Activated naive CD4-positive, alpha-beta T cell treated with anti-CD3 and anti-CD28 coated beads, Interleukin-2, amount 10 ng/mL, durations not matched to agents 7 days and 5 days (primary cell): ENCODE data around the gene TNNC2.

ENCODE experiments used
- CTCF ChIA-PET: fragments of 350-600 bp; sonication (Branson Sonifier 250); formaldehyde crosslinking; loops from one replicate; lab custom pipeline; 2021; ENCODE audit warnings: antibody characterized with exemption; lab: Charles Lee
- DNase-seq: peaks from one replicate; pipeline ENCODE4 v3.0.0-alpha.2; 2020
- H3K27ac Mint-ChIP-seq: one replicate; pipeline ENCODE4 v1.8.0; 2021; ENCODE audit warnings: mild to moderate bottlenecking, moderate library complexity, mixed read lengths
- H3K27me3 Mint-ChIP-seq: one replicate; pipeline ENCODE4 v1.8.0; 2021; ENCODE audit warnings: mild to moderate bottlenecking, mixed read lengths
- H3K36me3 Mint-ChIP-seq: one replicate; pipeline ENCODE4 v1.8.0; 2021; ENCODE audit warnings: mixed read lengths
- H3K4me1 Mint-ChIP-seq: one replicate; pipeline ENCODE4 v1.8.0; 2021; ENCODE audit warnings: mixed read lengths
- H3K4me3 Mint-ChIP-seq: one replicate; pipeline ENCODE4 v1.8.0; 2021; ENCODE audit warnings: mild to moderate bottlenecking, moderate library complexity, mixed read lengths
- H3K9me3 Mint-ChIP-seq: one replicate; pipeline ENCODE4 v1.8.0; 2021; ENCODE audit warnings: mixed read lengths

The TNNC2 gene

DNA sequence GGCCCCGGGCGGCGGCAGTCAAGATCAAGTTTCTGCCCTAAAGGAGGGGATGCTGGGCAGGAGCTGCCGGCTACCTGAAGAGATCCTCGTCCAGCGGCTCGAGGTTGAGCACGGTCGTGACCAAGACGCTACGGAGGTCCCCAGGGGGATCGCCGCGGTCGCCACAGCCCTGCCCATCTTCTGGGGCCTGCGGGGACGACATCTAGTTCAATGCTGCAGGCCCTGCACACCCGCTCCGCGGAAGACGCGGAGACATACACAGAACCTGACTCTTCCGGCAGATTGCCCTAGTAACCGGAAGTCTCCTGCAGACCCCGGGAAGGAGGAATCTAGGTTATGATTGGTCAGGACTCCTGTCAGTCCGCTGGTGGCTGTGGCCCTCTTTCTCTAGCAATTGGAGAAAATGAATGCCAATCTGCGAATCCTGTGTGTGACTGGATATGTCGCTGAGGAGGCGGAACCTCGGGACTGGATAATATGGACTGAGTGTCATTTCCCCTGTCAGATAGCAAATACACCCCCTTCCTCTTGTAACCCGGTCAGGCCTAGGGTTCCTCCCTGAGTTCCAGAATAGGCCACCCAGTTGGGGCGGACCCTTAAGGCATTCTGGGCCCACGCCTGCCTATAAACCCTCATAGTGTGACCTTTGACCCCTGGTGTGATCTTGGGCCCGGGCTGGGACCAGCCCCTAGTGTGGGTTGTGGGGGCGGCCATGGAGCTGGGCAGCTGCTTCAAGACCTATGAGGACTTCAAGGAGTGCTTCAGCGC lies 30.2 kb upstream of the TNNC2 start, which contains the start of the genes ACOT8 and ZSWIM3:
TSS of gene ACOT8 (minus strand) at position 279 of the 768 bp plus-strand sequence. CDS start at position 202, 77 bp downstream.
TSS of gene ZSWIM3 (plus strand) at position 501 of the 768 bp plus-strand sequence. CDS start at position 713, 212 bp downstream.
- H3K9me3 Mint-ChIP-seq, result no peaks in the 10 kb centered on the region
- peak within 1 kb of the TSS; percentile 99 for H3K27ac Mint-ChIP-seq
- peak; percentile 97 for DNase-seq
- CTCF ChIA-PET, result interaction anchor here (1.0 to 1.5 kb wide), 2 partner anchors 59 to 113 kb away, joined by 3 read pairs; no protein-coding TSS in a partner anchor
- peak within 1 kb of the TSS; percentile 99 for H3K4me3 Mint-ChIP-seq
- peaks cover 56% of the 10 kb centered on the region for H3K4me1 Mint-ChIP-seq
- H3K36me3 Mint-ChIP-seq, result peaks cover 27% of the 10 kb centered on the region
- H3K27me3 Mint-ChIP-seq, result no peaks in the 10 kb centered on the region

DNA sequence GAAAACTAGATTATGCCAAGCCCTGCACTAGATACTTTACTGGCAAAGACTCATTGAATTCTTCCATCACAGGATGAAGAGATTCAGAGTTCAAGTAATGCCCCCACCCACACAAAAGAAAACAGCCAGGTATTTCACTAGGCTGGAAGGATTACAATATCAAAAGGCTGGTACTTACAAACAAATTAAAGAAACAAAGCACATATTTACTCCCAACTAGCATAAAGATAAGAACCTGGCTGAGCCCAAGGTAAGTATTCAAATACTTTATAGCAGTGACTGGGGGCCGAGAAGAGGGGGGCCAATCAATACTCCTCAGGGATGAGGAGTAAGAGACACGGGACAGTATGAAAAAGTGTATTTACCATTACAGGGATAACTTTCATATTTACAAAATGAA lies 26.4 kb upstream of the TNNC2 start:
- Mint-ChIP-seq H3K4me1 (peaks cover 42% of the 10 kb centered on the region), H3K27ac (no peak overlapping the region), H3K4me3 (no peak overlapping the region), H3K27me3 (no peaks in the 10 kb centered on the region), H3K9me3 (no peaks in the 10 kb centered on the region), H3K36me3 (peaks cover 32% of the 10 kb centered on the region)
- no peak for DNase-seq
- CTCF ChIA-PET, result no interaction called here

DNA sequence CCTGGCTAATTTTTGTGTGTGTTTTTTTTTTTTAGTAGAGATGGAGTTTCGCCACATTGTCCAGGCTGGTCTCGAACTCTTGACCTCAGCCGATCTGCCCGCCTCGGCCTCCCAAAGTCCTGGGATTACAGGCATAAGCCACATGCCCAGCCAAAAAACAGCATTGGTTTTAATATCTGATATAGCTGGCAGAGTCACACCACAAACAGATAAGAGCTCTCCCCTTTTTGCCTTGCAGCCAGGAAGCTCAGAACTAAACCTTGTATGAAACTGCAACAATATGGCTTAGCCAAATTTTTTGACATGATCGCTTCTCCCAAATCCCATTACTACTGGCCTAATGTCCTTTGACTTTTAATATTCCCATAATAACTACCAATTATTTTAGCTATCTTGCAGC lies 25.2 kb upstream of the TNNC2 start:
- DNase-seq, result no peak
- Mint-ChIP-seq H3K36me3 (peaks cover 30% of the 10 kb centered on the region), H3K9me3 (no peaks in the 10 kb centered on the region), H3K4me3 (no peak overlapping the region), H3K4me1 (peaks cover 30% of the 10 kb centered on the region), H3K27me3 (no peaks in the 10 kb centered on the region), H3K27ac (no peak overlapping the region)
- CTCF ChIA-PET, result interaction anchor here (1.1 kb wide), 1 partner anchor 117 kb away, joined by 5 read pairs; no protein-coding TSS in a partner anchor

DNA sequence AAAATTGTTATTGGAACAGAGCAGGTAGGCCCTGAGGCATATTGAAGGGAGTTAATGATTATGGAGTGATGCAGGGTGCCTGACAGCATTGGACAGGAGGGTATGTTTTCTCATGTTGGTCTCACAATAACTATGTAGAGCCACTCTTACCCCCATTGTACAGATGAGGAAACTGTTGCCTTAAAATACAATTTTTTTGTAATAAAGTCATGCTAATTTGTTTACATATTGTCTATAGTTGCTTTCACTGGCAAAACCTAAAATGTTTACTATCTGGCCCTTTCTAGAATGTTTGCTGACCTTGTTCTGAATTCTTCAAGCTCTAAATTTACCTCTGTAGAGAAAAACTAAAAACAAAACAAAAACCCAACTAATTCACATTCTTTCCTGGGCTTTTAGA lies 24.4 kb upstream of the TNNC2 start:
- no peak overlapping the region for H3K27ac Mint-ChIP-seq
- CTCF ChIA-PET, result interaction anchor here (1.6 kb wide), 1 partner anchor 39 kb away, joined by 3 read pairs; no protein-coding TSS in a partner anchor
- no peak overlapping the region for H3K4me3 Mint-ChIP-seq
- DNase-seq, result no peak
- peaks cover 27% of the 10 kb centered on the region for H3K36me3 Mint-ChIP-seq
- peaks cover 26% of the 10 kb centered on the region for H3K4me1 Mint-ChIP-seq
- no peaks in the 10 kb centered on the region for H3K9me3 Mint-ChIP-seq
- H3K27me3 Mint-ChIP-seq, result no peaks in the 10 kb centered on the region

DNA sequence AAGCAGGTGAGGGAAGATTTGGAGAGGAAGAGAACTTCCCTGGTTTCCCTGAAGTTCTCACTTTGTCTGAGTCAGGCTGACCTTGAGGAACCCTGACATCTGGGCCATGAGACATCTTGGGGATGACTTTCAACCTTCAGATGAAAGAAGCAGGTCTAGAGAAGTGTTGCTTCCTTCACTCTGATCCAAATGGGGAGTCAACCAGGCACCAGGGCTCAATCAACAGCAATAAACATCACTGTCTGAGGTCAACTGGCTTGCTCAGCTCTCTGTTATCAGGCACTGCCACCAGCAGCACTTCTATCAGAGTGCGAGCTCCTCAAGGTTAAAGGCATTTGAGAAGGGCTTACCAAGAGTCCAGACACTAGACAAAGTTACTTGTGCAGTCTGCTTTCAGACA lies 23.8 kb upstream of the TNNC2 start:
- peaks cover 20% of the 10 kb centered on the region for H3K4me1 Mint-ChIP-seq
- H3K36me3 Mint-ChIP-seq, result peaks cover 31% of the 10 kb centered on the region
- H3K9me3 Mint-ChIP-seq, result no peaks in the 10 kb centered on the region
- no peaks in the 10 kb centered on the region for H3K27me3 Mint-ChIP-seq
- no peak for DNase-seq
- CTCF ChIA-PET, result interaction anchor here (1.6 kb wide), 1 partner anchor 39 kb away, joined by 3 read pairs; no protein-coding TSS in a partner anchor
- no peak overlapping the region for H3K27ac Mint-ChIP-seq
- H3K4me3 Mint-ChIP-seq, result no peak overlapping the region

DNA sequence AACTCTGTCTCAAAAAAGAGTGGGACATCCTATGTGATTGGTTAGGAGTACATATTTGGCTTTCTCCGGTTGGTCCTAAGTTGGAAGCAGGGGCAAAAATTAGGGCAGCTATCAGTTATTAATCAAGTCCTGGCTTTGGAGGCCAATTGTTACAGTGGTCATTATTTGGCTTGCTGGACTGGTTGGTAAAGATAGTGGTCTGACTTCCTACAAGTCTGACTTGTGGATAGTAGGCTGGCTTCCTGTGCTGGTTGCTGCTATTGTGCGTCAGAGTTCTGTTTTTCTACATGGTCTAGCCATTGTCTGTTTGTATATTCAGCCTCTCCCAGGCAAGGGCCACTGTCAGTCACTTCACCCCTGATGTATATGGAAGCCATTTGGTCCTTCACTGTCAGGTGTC lies 23.1 kb upstream of the TNNC2 start:
- H3K36me3 Mint-ChIP-seq, result peaks cover 32% of the 10 kb centered on the region
- no peak overlapping the region for H3K4me3 Mint-ChIP-seq
- peaks cover 16% of the 10 kb centered on the region for H3K4me1 Mint-ChIP-seq
- H3K27ac Mint-ChIP-seq, result no peak overlapping the region
- CTCF ChIA-PET, result no interaction called here
- no peaks in the 10 kb centered on the region for H3K27me3 Mint-ChIP-seq
- no peak for DNase-seq
- H3K9me3 Mint-ChIP-seq, result no peaks in the 10 kb centered on the region

DNA sequence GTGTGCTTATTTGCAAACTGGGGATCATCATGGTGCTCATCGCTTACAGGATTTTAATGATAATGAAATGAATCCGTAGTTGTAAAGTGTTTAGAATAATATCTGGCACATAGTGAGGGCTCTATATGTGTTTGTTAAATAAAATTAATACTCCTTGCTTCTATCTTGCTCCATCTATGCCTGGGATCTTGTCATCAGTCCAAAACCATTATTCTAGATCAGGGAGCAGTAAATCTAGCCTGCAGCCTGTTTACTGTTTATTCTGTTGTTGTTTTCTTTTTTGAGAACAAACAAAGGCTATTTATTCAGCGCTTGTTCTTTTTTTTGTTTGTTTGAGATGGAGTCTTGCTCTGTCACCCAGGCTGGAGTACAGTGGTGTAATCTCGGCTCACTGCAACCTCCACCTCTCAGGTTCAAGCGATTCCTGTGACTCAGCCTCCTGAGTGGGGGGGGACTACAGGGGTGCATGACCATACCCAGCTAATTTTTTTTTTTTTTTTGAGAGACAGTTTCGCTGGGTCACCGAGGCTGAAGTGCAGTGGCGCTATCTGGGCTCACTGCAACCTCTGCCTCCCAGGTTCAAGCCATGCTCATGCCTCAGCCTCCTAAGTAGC lies 22.0 kb upstream of the TNNC2 start:
- Mint-ChIP-seq H3K9me3 (no peaks in the 10 kb centered on the region), H3K27me3 (no peaks in the 10 kb centered on the region)

DNA sequence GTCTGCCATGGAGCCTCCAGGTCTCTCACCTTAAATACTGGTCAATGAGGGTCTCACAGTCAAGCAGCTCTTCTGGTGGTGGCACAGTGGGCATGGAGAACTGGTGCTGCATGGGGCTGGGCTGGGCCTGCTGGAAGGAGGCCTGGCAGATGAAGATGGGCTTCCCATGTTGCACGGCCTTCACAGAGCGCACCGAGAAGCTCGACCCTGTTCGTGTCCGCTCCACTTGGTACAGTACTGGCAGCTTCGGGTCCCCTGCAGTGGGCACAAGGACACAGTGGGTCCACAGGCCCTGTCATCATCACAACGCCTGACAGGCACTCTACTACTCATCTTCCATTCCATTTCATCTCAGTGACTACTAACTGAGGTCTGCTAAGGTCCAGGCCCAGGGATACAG lies 21.3 kb upstream of the TNNC2 start:
- DNase-seq, result no peak
- Mint-ChIP-seq H3K27me3 (no peaks in the 10 kb centered on the region), H3K4me3 (no peak overlapping the region), H3K4me1 (peaks cover under 1% of the 10 kb centered on the region), H3K36me3 (peaks cover 32% of the 10 kb centered on the region), H3K9me3 (no peaks in the 10 kb centered on the region), H3K27ac (no peak overlapping the region)
- CTCF ChIA-PET, result interaction anchor here (1.8 kb wide), 1 partner anchor 122 kb away, joined by 4 read pairs; no protein-coding TSS in a partner anchor

More for the DNA sequence above, 22.0 kb upstream of the TNNC2 start:
- H3K4me1 Mint-ChIP-seq, result peaks cover 7% of the 10 kb centered on the region
- CTCF ChIA-PET, result no interaction called here
- H3K27ac Mint-ChIP-seq, result no peak overlapping the region
- DNase-seq, result no peak
- H3K4me3 Mint-ChIP-seq, result no peak overlapping the region
- H3K36me3 Mint-ChIP-seq, result peaks cover 33% of the 10 kb centered on the region

DNA sequence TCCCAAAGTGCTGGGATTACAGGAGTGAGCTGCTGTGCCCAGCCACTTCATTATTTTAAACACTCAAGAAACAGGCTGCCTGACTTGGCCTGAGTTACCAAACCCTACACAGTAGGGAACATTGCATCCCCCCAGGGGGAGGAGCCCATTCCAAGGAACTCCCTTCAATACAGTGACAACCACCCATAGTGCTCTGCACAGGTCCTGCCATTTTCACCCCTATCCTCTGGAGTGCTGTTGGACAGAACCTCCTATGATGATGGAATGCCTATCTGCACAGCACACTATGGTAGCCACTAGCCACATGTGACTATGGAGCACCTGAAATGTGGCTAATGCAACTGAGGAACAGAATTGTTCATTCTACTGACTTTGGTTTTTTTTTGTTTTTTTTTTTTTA lies 18.3 kb upstream of the TNNC2 start:
- H3K27me3 Mint-ChIP-seq, result no peaks in the 10 kb centered on the region
- no peaks in the 10 kb centered on the region for H3K9me3 Mint-ChIP-seq
- H3K36me3 Mint-ChIP-seq, result peaks cover 33% of the 10 kb centered on the region
- H3K4me1 Mint-ChIP-seq, result no peaks in the 10 kb centered on the region
- no peak for DNase-seq
- no peak overlapping the region for H3K27ac Mint-ChIP-seq
- no peak overlapping the region for H3K4me3 Mint-ChIP-seq
- CTCF ChIA-PET, result no interaction called here

DNA sequence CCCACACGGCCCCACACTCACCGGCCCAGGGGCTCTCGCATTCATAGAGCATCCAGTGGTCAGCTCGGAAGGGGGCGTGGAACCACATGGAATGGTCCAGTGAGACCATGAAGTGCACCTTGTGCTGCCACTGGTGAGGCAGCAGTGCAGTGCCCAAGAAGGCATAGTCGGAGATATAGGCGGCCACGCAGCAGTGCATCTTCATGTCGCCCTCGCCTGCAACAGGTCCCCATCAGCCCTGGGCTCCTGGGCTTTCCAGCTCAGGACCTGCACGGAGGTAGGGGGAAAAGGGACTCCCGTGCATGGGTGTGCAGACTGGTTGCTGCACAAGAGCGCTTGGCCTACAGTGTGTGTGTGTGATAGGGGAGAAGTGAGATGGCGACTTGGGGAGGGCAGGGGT lies 16.4 kb upstream of the TNNC2 start:
- H3K36me3 Mint-ChIP-seq, result peaks cover 27% of the 10 kb centered on the region
- CTCF ChIA-PET, result no interaction called here

DNA sequence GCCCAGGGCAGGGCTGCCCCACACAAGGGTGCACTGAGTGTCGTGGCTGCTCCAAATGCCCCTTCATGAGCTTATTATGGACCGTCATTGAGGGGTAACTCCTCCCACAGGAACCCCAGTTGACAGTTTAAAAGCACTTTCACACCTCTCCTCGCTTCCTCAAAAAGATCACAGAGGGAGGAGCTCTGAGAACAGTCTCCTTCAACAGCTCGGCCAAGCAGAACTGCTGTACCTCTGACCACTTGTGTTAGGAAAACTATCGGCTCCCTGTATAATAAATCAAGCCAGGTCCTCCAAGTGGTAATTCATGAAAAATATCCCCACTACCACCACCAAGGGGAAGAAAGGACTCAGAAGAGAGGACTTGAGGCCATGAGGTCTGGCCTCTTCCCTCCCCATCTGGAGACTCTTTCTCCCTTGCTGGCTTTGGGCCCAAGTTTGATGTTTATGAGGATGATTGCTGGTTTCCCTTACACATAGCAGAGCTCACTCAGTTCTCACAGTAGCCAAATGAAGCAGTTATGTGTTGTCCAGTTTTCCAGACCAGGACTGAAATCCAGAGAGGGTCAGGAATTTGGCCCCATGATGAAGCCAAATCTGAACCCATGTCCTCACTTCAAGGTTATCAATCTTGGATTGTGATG lies 15.2 kb upstream of the TNNC2 start:
- peak overlapping the region; percentile 20 for H3K27ac Mint-ChIP-seq
- no peaks in the 10 kb centered on the region for H3K4me1 Mint-ChIP-seq
- DNase-seq, result no peak
- H3K36me3 Mint-ChIP-seq, result peaks cover 27% of the 10 kb centered on the region
- no peaks in the 10 kb centered on the region for H3K9me3 Mint-ChIP-seq
- CTCF ChIA-PET, result interaction anchor here (0.9 to 1.1 kb wide), 2 partner anchors 24 to 49 kb away, joined by 3 read pairs; partner anchors contain the start of genes CTSA and NEURL2
- H3K4me3 Mint-ChIP-seq, result no peak overlapping the region
- H3K27me3 Mint-ChIP-seq, result no peaks in the 10 kb centered on the region

More for the DNA sequence above, 16.4 kb upstream of the TNNC2 start:
- DNase-seq, result no peak
- no peaks in the 10 kb centered on the region for H3K9me3 Mint-ChIP-seq
- H3K27ac Mint-ChIP-seq, result no peak overlapping the region
- H3K27me3 Mint-ChIP-seq, result no peaks in the 10 kb centered on the region
- H3K4me1 Mint-ChIP-seq, result no peaks in the 10 kb centered on the region
- H3K4me3 Mint-ChIP-seq, result no peak overlapping the region

DNA sequence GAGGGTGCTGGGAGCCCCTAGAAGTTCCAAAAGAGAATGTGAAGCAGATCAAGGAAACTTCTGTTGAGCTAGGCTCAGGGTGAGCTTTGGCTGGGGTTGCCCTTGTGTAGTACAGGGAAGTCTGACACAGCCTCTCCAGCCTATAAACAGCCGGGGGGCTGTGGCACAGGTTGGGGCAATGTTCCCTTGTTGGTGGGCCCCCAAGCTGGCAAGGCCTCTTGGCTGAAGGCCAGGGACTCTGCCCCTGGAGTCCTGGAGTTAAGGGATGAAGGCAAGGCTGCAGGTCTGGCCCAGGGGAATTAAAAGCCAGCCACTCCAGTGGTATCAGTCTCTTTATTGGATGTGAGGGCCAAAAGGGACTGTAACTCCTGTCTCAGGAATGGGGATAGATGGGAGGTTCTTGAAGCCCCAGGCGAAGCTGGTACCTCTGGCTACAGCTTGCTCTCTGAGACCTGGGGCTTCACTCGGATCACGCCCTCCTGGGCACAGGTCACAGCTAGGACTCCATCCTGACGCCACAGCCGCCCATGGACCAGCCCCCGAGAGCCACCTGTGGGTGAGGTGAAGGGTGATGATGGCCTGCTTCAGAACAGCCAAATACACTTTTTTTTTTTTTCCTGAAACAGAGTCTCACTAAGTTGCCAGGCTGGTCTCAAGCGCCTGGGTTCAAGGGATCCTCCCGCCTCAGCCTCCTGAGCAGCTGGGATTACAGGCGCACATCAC lies 14.5 kb upstream of the TNNC2 start:
- Mint-ChIP-seq H3K4me1 (no peaks in the 10 kb centered on the region), H3K9me3 (no peaks in the 10 kb centered on the region), H3K27me3 (no peaks in the 10 kb centered on the region), H3K36me3 (peaks cover 27% of the 10 kb centered on the region), H3K27ac (peak overlapping the region; percentile 37), H3K4me3 (no peak overlapping the region)
- DNase-seq, result no peak
- CTCF ChIA-PET, result interaction anchor here (0.9 to 1.1 kb wide), 3 partner anchors 23 to 145 kb away, joined by 3 read pairs; partner anchors contain the start of genes CTSA and NEURL2

DNA sequence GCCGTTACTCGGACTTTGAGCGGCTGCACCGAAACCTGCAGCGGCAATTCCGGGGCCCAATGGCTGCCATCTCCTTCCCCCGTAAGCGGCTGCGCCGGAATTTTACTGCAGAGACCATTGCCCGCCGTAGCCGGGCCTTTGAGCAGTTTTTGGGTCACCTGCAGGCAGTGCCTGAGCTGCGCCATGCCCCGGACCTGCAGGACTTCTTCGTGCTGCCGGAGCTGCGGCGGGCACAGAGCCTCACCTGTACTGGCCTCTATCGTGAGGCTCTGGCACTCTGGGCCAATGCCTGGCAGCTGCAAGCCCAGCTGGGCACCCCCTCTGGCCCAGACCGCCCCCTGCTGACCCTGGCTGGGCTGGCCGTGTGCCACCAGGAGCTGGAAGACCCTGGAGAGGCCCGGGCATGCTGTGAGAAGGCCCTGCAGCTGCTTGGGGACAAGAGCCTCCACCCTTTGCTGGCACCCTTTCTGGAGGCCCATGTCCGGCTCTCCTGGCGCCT lies 13.6 kb upstream of the TNNC2 start:
- no peak overlapping the region for H3K4me3 Mint-ChIP-seq
- H3K36me3 Mint-ChIP-seq, result peaks cover 22% of the 10 kb centered on the region
- H3K9me3 Mint-ChIP-seq, result no peaks in the 10 kb centered on the region
- no peak overlapping the region for H3K27ac Mint-ChIP-seq
- H3K27me3 Mint-ChIP-seq, result no peaks in the 10 kb centered on the region
- DNase-seq, result no peak
- CTCF ChIA-PET, result interaction anchor here (1.1 kb wide), 1 partner anchor 146 kb away, joined by 3 read pairs; no protein-coding TSS in a partner anchor
- no peaks in the 10 kb centered on the region for H3K4me1 Mint-ChIP-seq
